ENCODE results near the gene FOXL3. TPM values are rescaled to one million over a fixed set of nuclear protein-coding genes. Genes with fewer than 3 reads are reported as not detected.
A peak's percentile ranks its signal among the peaks of the same experiment; 100 is the strongest.
"Not testable (repeated sequence)": the region's sequence is repeated elsewhere in the genome, so short reads cannot be mapped to it uniquely, and the experiment has no call there.

The FOXL3 gene
- total and polyA plus RNA-seq, 7 donors = not detected

GRCh38 chr7:262631-263311 is 27.2 kb upstream of the FOXL3 start:
- 75 to 93% (median 85%) methylated on average over 15 to 27 of the region's 31 CpGs for WGBS, 3 donors

GRCh38 chr7:263483-264351 is 26.3 kb upstream of the FOXL3 start:
- TF ChIP-seq CTCF (IDR thresholded peaks at IDR 0.05) = peak; percentile 46
- DNase-seq = peak; percentile 17 to 61
- intact Hi-C loops (cut with DNase I); H3K27me3 ChIP-seq (ENCODE audit: insufficient read depth in 3 of 3, low read length in 2 of 3); H3K9me3 ChIP-seq; H3K4me1 ChIP-seq; H3K4me3 ChIP-seq: not testable (repeated sequence)
- ATAC-seq = peak in 1 of 4 donors; percentile 38
- Histone ChIP-seq H3K36me3 (ENCODE audit: insufficient read depth in 1 of 2, low read depth in 1 of 2) (peaks cover 0 to 32% of the 10 kb centered on the region in 2 donors), H3K27ac (peak overlapping the region; percentile 23)
- 69 to 78% (median 76%) methylated on average over 9 to 29 of the region's 37 CpGs for WGBS, 3 donors

More at GRCh38 chr7:262631-263311, 27.2 kb upstream of the FOXL3 start:
- intact Hi-C loops (cut with DNase I); H3K4me3 ChIP-seq; H3K27ac ChIP-seq; H3K27me3 ChIP-seq (ENCODE audit: insufficient read depth in 3 of 3, low read length in 2 of 3); ATAC-seq; H3K4me1 ChIP-seq; H3K9me3 ChIP-seq: not testable (repeated sequence)
- peak; percentile 30 for TF ChIP-seq CTCF (IDR thresholded peaks at IDR 0.05)
- peaks cover 0 to 36% of the 10 kb centered on the region in 2 donors for H3K36me3 ChIP-seq (ENCODE audit: insufficient read depth in 1 of 2, low read depth in 1 of 2)
- DNase-seq = peak in 1 of 2 donors; percentile 21

GRCh38 chr7:264541-265191 is 25.3 kb upstream of the FOXL3 start:
- ATAC-seq (peak in 2 of 4 donors; percentile 6 to 23), DNase-seq (peak; percentile 18 to 26)
- no peak for TF ChIP-seq CTCF (IDR thresholded peaks at IDR 0.05)
- Histone ChIP-seq H3K4me3 (no peak overlapping the region), H3K4me1 (no peaks in the 10 kb centered on the region), H3K9me3 (no peaks in the 10 kb centered on the region), H3K36me3 (ENCODE audit: insufficient read depth in 1 of 2, low read depth in 1 of 2) (peaks cover 0 to 22% of the 10 kb centered on the region in 2 donors), H3K27me3 (ENCODE audit: insufficient read depth in 3 of 3, low read length in 2 of 3) (no peaks in the 10 kb centered on the region), H3K27ac (no peak overlapping the region)
- WGBS, 3 donors = 59 to 75% (median 67%) methylated on average over 27 of the region's 27 CpGs
- intact Hi-C loops (cut with DNase I) = no loop called here

GRCh38 chr7:265192-265997 is 24.6 kb upstream of the FOXL3 start:
- no peak overlapping the region for H3K27ac ChIP-seq
- 41 to 59% (median 44%) methylated on average over 25 of the region's 25 CpGs for WGBS, 3 donors
- peak in 3 of 4 donors; percentile 15 to 23 (median 19) for ATAC-seq

More at GRCh38 chr7:265192-265997, 24.6 kb upstream of the FOXL3 start:
- H3K4me1 ChIP-seq = no peaks in the 10 kb centered on the region
- H3K27me3 ChIP-seq (ENCODE audit: insufficient read depth in 3 of 3, low read length in 2 of 3) = no peaks in the 10 kb centered on the region
- H3K9me3 ChIP-seq = no peaks in the 10 kb centered on the region
- H3K36me3 ChIP-seq (ENCODE audit: insufficient read depth in 1 of 2, low read depth in 1 of 2) = peaks cover 0 to 15% of the 10 kb centered on the region in 2 donors
- H3K4me3 ChIP-seq = no peak overlapping the region
- intact Hi-C loops (cut with DNase I) = no loop called here
- no peak for TF ChIP-seq CTCF (IDR thresholded peaks at IDR 0.05)
- DNase-seq = peak; percentile 12 to 46

Measured in psoas muscle (tissue), 8 donors.